Right cardiac atrium (tissue), 5 donors: ENCODE measurements around the gene ADAMTS16. TPM values are rescaled to one million over a fixed set of nuclear protein-coding genes. Genes with fewer than 3 reads are reported as not detected.

ENCODE experiments used
- ATAC-seq, 2 donors: fragments of 200-7000 bp; cut with Tn5 transposase; one replicate each; pipeline versions ENCODE4 v1.8.0 to v1.9.1; 2020; ENCODE audit warnings: moderate library complexity in 2 of 2, mild to moderate bottlenecking in 1 of 2
- DNase-seq, 3 donors: peaks; one replicate each; pipeline ENCODE4 v3.0.0-alpha.2; 2020
- H3K27ac ChIP-seq: one replicate; pipeline ENCODE4 v1.5.1; 2013; ENCODE audit warnings: mild to moderate bottlenecking, low read length, control low read depth, moderate library complexity
- H3K27me3 ChIP-seq: one replicate; pipeline ENCODE4 v1.6.1; 2013; ENCODE audit not compliant: control insufficient read depth, insufficient read depth
- H3K4me1 ChIP-seq: one replicate; pipeline ENCODE4 v1.6.1; 2013; ENCODE audit warnings: low read length; ENCODE audit not compliant: control insufficient read depth, insufficient read depth
- H3K4me3 ChIP-seq: one replicate; pipeline ENCODE4 v1.5.1; 2013; ENCODE audit warnings: low read length, control low read depth
- H3K9me3 ChIP-seq: one replicate; pipeline ENCODE4 v1.6.1; 2013; ENCODE audit warnings: low read length; ENCODE audit not compliant: control insufficient read depth
- WGBS: extraction: QIAGEN DNeasy Blood & Tissue Kit; methylation state at CpG from one replicate; pipeline ENCODE4 v1.1.7; 2013; 5-methylcytosine and 5-hydroxymethylcytosine counted together
- intact Hi-C, 4 donors: fragments of 100-400 bp; cut with DNase I; formaldehyde crosslinking; loops; one replicate each; pipeline versions ENCODE4 v1.11.0 to v1.14.0; 2022 to 2023
- polyA plus RNA-seq: library from polyadenylated mRNA; stranded (reverse); fragments of 200-250 nt; gene quantifications from one replicate; pipeline ENCODE4 v1.2.3, GENCODE V29; 2013
- total RNA-seq, 4 donors: library from RNA; stranded (reverse); fragmentation: NEBNext Ultra II Directional; extraction: Animal tissue kit (Norgen Biotek cat#: 25700); gene quantifications; one replicate each; pipeline ENCODE4 v1.2.1, GENCODE V29; 2021
- donor health status: healthy with polysubstance abuse.
- donor health status: DM: no; HTN: yes; CAD: no.
- donor health status: DM: no; HTN: no; CAD: no.
- donor health status: DM: no; HTN: yes; CAD: no; lungs with severe emphysema.
- donor health status: DM: yes; HTN: yes; CAD: no.

Gene ADAMTS16
- total and polyA plus RNA-seq, 5 donors = not detected

- Histone ChIP-seq H3K27ac (no peak overlapping the region), H3K4me1 (no peaks in the 10 kb centered on the region), H3K27me3 (no peaks in the 10 kb centered on the region), H3K9me3 (no peaks in the 10 kb centered on the region), H3K4me3 (no peak overlapping the region)
- intact Hi-C loops = no loop called here
- DNase-seq (no peak), ATAC-seq (no peak)
- 78% methylated on average over 9 of the region's 9 CpGs for WGBS
Observed at GRCh38 chr5:5165541-5166002, 25.4 kb downstream of the ADAMTS16 start.

GRCh38 chr5:5169466-5169865 is 29.3 kb downstream of the ADAMTS16 start:
- no peaks in the 10 kb centered on the region for H3K27me3 ChIP-seq
- no peak overlapping the region for H3K4me3 ChIP-seq
- no peak overlapping the region for H3K27ac ChIP-seq
- intact Hi-C loops = no loop called here
- ATAC-seq (no peak), DNase-seq (no peak)
- WGBS = 82% methylated on average over 8 of the region's 8 CpGs
- no peaks in the 10 kb centered on the region for H3K4me1 ChIP-seq
- H3K9me3 ChIP-seq = no peaks in the 10 kb centered on the region

- DNase-seq = no peak
- Histone ChIP-seq H3K27me3 (no peaks in the 10 kb centered on the region), H3K9me3 (no peaks in the 10 kb centered on the region), H3K4me1 (no peaks in the 10 kb centered on the region), H3K4me3 (no peak overlapping the region), H3K27ac (no peak overlapping the region)
- WGBS = 72% methylated on average over 4 of the region's 4 CpGs
- ATAC-seq = no peak
- intact Hi-C loops = no loop called here
Observed at GRCh38 chr5:5178136-5178535, 38.0 kb downstream of the ADAMTS16 start.

GRCh38 chr5:5178580-5178979 is 38.5 kb downstream of the ADAMTS16 start:
- ATAC-seq (no peak), DNase-seq (no peak)
- WGBS = 53% methylated on average over 2 of the region's 2 CpGs
- Histone ChIP-seq H3K27me3 (no peaks in the 10 kb centered on the region), H3K4me3 (no peak overlapping the region), H3K27ac (no peak overlapping the region), H3K9me3 (no peaks in the 10 kb centered on the region), H3K4me1 (no peaks in the 10 kb centered on the region)
- intact Hi-C loops = no loop called here

- intact Hi-C loops = no loop called here
- no peak for ATAC-seq
- no peak overlapping the region for H3K4me3 ChIP-seq
Observed at GRCh38 chr5:5179079-5179478, 38.9 kb downstream of the ADAMTS16 start.

GRCh38 chr5:5179597-5179996 is 39.5 kb downstream of the ADAMTS16 start:
- Histone ChIP-seq H3K4me1 (no peaks in the 10 kb centered on the region), H3K27ac (no peak overlapping the region), H3K4me3 (no peak overlapping the region), H3K27me3 (no peaks in the 10 kb centered on the region), H3K9me3 (no peaks in the 10 kb centered on the region)
- no peak for DNase-seq
- no peak for ATAC-seq
- intact Hi-C loops = no loop called here
- WGBS = 45% methylated on average over 4 of the region's 4 CpGs

More at GRCh38 chr5:5179079-5179478, 38.9 kb downstream of the ADAMTS16 start:
- 50% methylated on average over 5 of the region's 5 CpGs for WGBS
- DNase-seq = no peak
- Histone ChIP-seq H3K4me1 (no peaks in the 10 kb centered on the region), H3K9me3 (no peaks in the 10 kb centered on the region), H3K27ac (no peak overlapping the region), H3K27me3 (no peaks in the 10 kb centered on the region)

- intact Hi-C loops = no loop called here
- Histone ChIP-seq H3K4me3 (no peak overlapping the region), H3K4me1 (no peaks in the 10 kb centered on the region), H3K27ac (no peak overlapping the region), H3K27me3 (no peaks in the 10 kb centered on the region), H3K9me3 (no peaks in the 10 kb centered on the region)
- ATAC-seq (no peak), DNase-seq (no peak)
- 50% methylated on average over 14 of the region's 14 CpGs for WGBS
Observed at GRCh38 chr5:5181650-5182324, 41.7 kb downstream of the ADAMTS16 start.

- ATAC-seq = no peak
- H3K27me3 ChIP-seq = no peaks in the 10 kb centered on the region
- DNase-seq = no peak
- no peak overlapping the region for H3K4me3 ChIP-seq
- H3K27ac ChIP-seq = no peak overlapping the region
- no peaks in the 10 kb centered on the region for H3K4me1 ChIP-seq
- intact Hi-C loops = no loop called here
- H3K9me3 ChIP-seq = no peaks in the 10 kb centered on the region
- 28% methylated on average over 5 of the region's 5 CpGs for WGBS
Observed at GRCh38 chr5:5182508-5183188, 42.5 kb downstream of the ADAMTS16 start.

- Histone ChIP-seq H3K4me1 (no peaks in the 10 kb centered on the region), H3K4me3 (no peak overlapping the region), H3K27ac (no peak overlapping the region), H3K27me3 (no peaks in the 10 kb centered on the region), H3K9me3 (no peaks in the 10 kb centered on the region)
- WGBS = 20% methylated on average over 16 of the region's 16 CpGs
- intact Hi-C loops = no loop called here
- ATAC-seq = no peak
- DNase-seq = peak in 1 of 3 donors; percentile 32
Observed at GRCh38 chr5:5183189-5183699, 43.1 kb downstream of the ADAMTS16 start.

- H3K27me3 ChIP-seq = no peaks in the 10 kb centered on the region
- H3K4me3 ChIP-seq = no peak overlapping the region
- peak in 1 of 3 donors; percentile 19 for DNase-seq
- intact Hi-C loops = no loop called here
- 69% methylated on average over 10 of the region's 10 CpGs for WGBS
- ATAC-seq = peak in 1 of 2 donors; percentile 14
- no peaks in the 10 kb centered on the region for H3K9me3 ChIP-seq
- no peak overlapping the region for H3K27ac ChIP-seq
- H3K4me1 ChIP-seq = no peaks in the 10 kb centered on the region
Observed at GRCh38 chr5:5183933-5184332, 43.8 kb downstream of the ADAMTS16 start.

GRCh38 chr5:5188376-5189050 is 48.4 kb downstream of the ADAMTS16 start:
- Histone ChIP-seq H3K4me1 (no peaks in the 10 kb centered on the region), H3K27ac (no peak overlapping the region), H3K27me3 (no peaks in the 10 kb centered on the region), H3K4me3 (no peak overlapping the region), H3K9me3 (peaks cover 3% of the 10 kb centered on the region)
- ATAC-seq = no peak
- intact Hi-C loops = no loop called here
- no peak for DNase-seq
- 66% methylated on average over 11 of the region's 11 CpGs for WGBS
